ENCODE results near the gene FBXW4.

Gene FBXW4

GRCh38 chr10:101612872-101613271, 82.1 kb downstream of the FBXW4 start:
- POLR2A ChIA-PET = interaction anchor here (1.4 kb wide), 1 partner anchor 11 kb away, joined by 3 read pairs; no protein-coding TSS in a partner anchor
- DNase-seq (ENCODE audit: extremely low spot score) = no peak
- CTCF ChIA-PET = no interaction called here
- TF ChIP-seq BHLHE40 (IDR thresholded peaks at IDR 0.05; ENCODE audit: borderline replicate concordance) (no peak), PKNOX1 (IDR thresholded peaks at IDR 0.05) (no peak), SP1 (IDR thresholded peaks at IDR 0.05) (no peak), TARDBP (IDR thresholded peaks at IDR 0.05) (no peak), FOXK2 (IDR thresholded peaks at IDR 0.05) (no peak), HDGF (IDR thresholded peaks at IDR 0.05; ENCODE audit: borderline replicate concordance) (no peak), L3MBTL2 (conservative IDR thresholded peaks at IDR 0.05) (no peak), ZNF384 (IDR thresholded peaks at IDR 0.05) (no peak), SUZ12 (IDR thresholded peaks at IDR 0.05) (no peak), NFRKB (IDR thresholded peaks at IDR 0.05) (no peak), ARNT (IDR thresholded peaks at IDR 0.05) (no peak), FOXM1 (IDR thresholded peaks at IDR 0.05; ENCODE audit: borderline replicate concordance) (no peak), ELF4 (IDR thresholded peaks at IDR 0.05) (no peak), CTBP1 (IDR thresholded peaks at IDR 0.05; ENCODE audit: borderline replicate concordance) (no peak), FOXA1 (IDR thresholded peaks at IDR 0.05) (no peak), LEF1 (IDR thresholded peaks at IDR 0.05; ENCODE audit: borderline replicate concordance) (no peak)

- CTCF ChIA-PET = no interaction called here
- POLR2A ChIA-PET = no interaction called here
- DNase-seq (ENCODE audit: extremely low spot score) = no peak
- TF ChIP-seq NFRKB (IDR thresholded peaks at IDR 0.05) (no peak), SUZ12 (IDR thresholded peaks at IDR 0.05) (no peak), BHLHE40 (IDR thresholded peaks at IDR 0.05; ENCODE audit: borderline replicate concordance) (no peak), PKNOX1 (IDR thresholded peaks at IDR 0.05) (no peak), LEF1 (IDR thresholded peaks at IDR 0.05; ENCODE audit: borderline replicate concordance) (no peak), HDGF (IDR thresholded peaks at IDR 0.05; ENCODE audit: borderline replicate concordance) (no peak), SP1 (IDR thresholded peaks at IDR 0.05) (no peak), FOXA1 (IDR thresholded peaks at IDR 0.05) (no peak), CTBP1 (IDR thresholded peaks at IDR 0.05; ENCODE audit: borderline replicate concordance) (no peak), ARNT (IDR thresholded peaks at IDR 0.05) (no peak), L3MBTL2 (conservative IDR thresholded peaks at IDR 0.05) (no peak)
Measured at GRCh38 chr10:101612086-101612485, 82.9 kb downstream of the FBXW4 start.

GRCh38 chr10:101611096-101611905, 83.7 kb downstream of the FBXW4 start:
- no peak for DNase-seq (ENCODE audit: extremely low spot score)
- ChIA-PET CTCF (interaction anchor here (1.6 kb wide), 1 partner anchor 9 kb away, joined by 4 read pairs; no protein-coding TSS in a partner anchor), POLR2A (interaction anchor here (1.0 kb wide), 1 partner anchor 23 kb away, joined by 3 read pairs; the partner anchor contains the start of genes DPCD and POLL)
- TF ChIP-seq SP1 (IDR thresholded peaks at IDR 0.05) (no peak), HDGF (IDR thresholded peaks at IDR 0.05; ENCODE audit: borderline replicate concordance) (no peak), L3MBTL2 (conservative IDR thresholded peaks at IDR 0.05) (no peak), ZNF384 (IDR thresholded peaks at IDR 0.05) (no peak), FOXM1 (IDR thresholded peaks at IDR 0.05; ENCODE audit: borderline replicate concordance) (no peak), ELF4 (IDR thresholded peaks at IDR 0.05) (no peak), TARDBP (IDR thresholded peaks at IDR 0.05) (no peak), CTBP1 (IDR thresholded peaks at IDR 0.05; ENCODE audit: borderline replicate concordance) (no peak), ARNT (IDR thresholded peaks at IDR 0.05) (no peak), FOXA1 (IDR thresholded peaks at IDR 0.05) (no peak)

GRCh38 chr10:101609481-101609880, 85.5 kb downstream of the FBXW4 start:
- DNase-seq (ENCODE audit: extremely low spot score) = no peak
- ChIA-PET CTCF (interaction anchor here (0.6 kb wide), 1 partner anchor 102 kb away, joined by 3 read pairs; no protein-coding TSS in a partner anchor), POLR2A (no interaction called here)
- TF ChIP-seq FOXM1 (IDR thresholded peaks at IDR 0.05; ENCODE audit: borderline replicate concordance) (no peak), ZNF384 (IDR thresholded peaks at IDR 0.05) (no peak), FOXA1 (IDR thresholded peaks at IDR 0.05) (no peak), PKNOX1 (IDR thresholded peaks at IDR 0.05) (no peak), SUZ12 (IDR thresholded peaks at IDR 0.05) (no peak), CTBP1 (IDR thresholded peaks at IDR 0.05; ENCODE audit: borderline replicate concordance) (no peak), SP1 (IDR thresholded peaks at IDR 0.05) (no peak), NFRKB (IDR thresholded peaks at IDR 0.05) (no peak), BHLHE40 (IDR thresholded peaks at IDR 0.05; ENCODE audit: borderline replicate concordance) (no peak), FOXK2 (IDR thresholded peaks at IDR 0.05) (no peak), ARNT (IDR thresholded peaks at IDR 0.05) (no peak), HDGF (IDR thresholded peaks at IDR 0.05; ENCODE audit: borderline replicate concordance) (no peak), LEF1 (IDR thresholded peaks at IDR 0.05; ENCODE audit: borderline replicate concordance) (no peak)

GRCh38 chr10:101607124-101607523, 87.8 kb downstream of the FBXW4 start:
- ChIA-PET CTCF (interaction anchor here (0.6 to 1.0 kb wide), 2 partner anchors 174 to 244 kb away, joined by 3 read pairs; no protein-coding TSS in a partner anchor), POLR2A (interaction anchor here (0.6 kb wide), 1 partner anchor 14 kb away, joined by 3 read pairs; no protein-coding TSS in a partner anchor)
- no peak for DNase-seq (ENCODE audit: extremely low spot score)
- no peak for TF ChIP-seq FOXM1 (IDR thresholded peaks at IDR 0.05; ENCODE audit: borderline replicate concordance)
- TF ChIP-seq NFRKB (IDR thresholded peaks at IDR 0.05) = no peak
- no peak for TF ChIP-seq ARNT (IDR thresholded peaks at IDR 0.05)
- no peak for TF ChIP-seq PKNOX1 (IDR thresholded peaks at IDR 0.05)
- no peak for TF ChIP-seq FOXA1 (IDR thresholded peaks at IDR 0.05)
- TF ChIP-seq FOXK2 (IDR thresholded peaks at IDR 0.05) = no peak
- no peak for TF ChIP-seq ELF4 (IDR thresholded peaks at IDR 0.05)
- no peak for TF ChIP-seq ZNF384 (IDR thresholded peaks at IDR 0.05)
- TF ChIP-seq HDGF (IDR thresholded peaks at IDR 0.05; ENCODE audit: borderline replicate concordance) = no peak
- TF ChIP-seq SUZ12 (IDR thresholded peaks at IDR 0.05) = no peak
- no peak for TF ChIP-seq BHLHE40 (IDR thresholded peaks at IDR 0.05; ENCODE audit: borderline replicate concordance)
- TF ChIP-seq LEF1 (IDR thresholded peaks at IDR 0.05; ENCODE audit: borderline replicate concordance) = no peak
- TF ChIP-seq TARDBP (IDR thresholded peaks at IDR 0.05) = no peak
- no peak for TF ChIP-seq CTBP1 (IDR thresholded peaks at IDR 0.05; ENCODE audit: borderline replicate concordance)
- no peak for TF ChIP-seq SP1 (IDR thresholded peaks at IDR 0.05)

All from HEK293T (cell line).